ENCODE results near the gene PIEZO2. TPM values are rescaled to one million over a fixed set of nuclear protein-coding genes. Genes with fewer than 3 reads are reported as not detected.

The PIEZO2 gene
- total RNA-seq, 2 experiments from 2014 or later: not detected

DNA sequence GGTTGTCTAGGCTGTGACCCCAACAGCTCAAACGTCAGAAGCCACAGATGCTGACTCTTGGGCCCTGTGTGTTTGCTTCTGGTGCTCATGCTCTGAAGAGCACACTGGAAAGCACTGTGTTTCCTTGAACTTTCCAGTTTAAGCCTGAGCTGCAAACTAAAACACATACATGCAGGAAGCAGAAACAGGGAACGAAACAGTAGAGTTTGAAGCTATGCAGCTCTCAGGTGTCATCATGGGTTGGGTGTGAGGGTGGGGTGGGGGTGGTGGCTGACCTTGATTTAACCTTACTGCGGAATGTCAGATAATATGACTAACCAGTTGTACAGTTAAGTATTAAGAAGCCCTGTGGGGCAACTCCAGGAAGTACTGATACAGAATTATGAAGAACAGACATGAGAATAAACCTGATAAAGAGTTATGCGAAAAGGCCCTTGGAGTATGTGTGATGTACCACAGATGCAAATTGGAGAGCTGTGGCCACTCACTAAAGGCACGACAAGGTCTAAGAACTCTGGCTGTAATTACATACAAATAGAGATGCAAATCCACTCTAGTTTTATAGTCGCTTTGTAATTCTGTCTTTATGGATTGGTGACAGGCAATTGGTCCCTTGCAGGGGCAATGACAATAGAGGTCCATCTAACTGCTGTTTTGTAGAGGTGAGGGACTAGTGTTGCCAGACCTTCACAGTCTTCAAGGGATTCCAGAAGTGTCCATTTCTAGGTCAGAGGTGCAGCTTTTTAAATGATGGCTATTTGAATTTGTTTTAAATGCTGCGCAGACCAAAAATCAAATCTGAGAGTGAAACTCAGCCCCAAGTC, 350.4 kb downstream of the PIEZO2 start:
- no peaks in the 10 kb centered on the region for H3K9me3 Mint-ChIP-seq
- no peaks in the 10 kb centered on the region for H3K36me3 Mint-ChIP-seq (ENCODE audit: low read depth)
- CTCF ChIA-PET: interaction anchor here (0.7 to 1.4 kb wide), 2 partner anchors 11 to 22 kb away, joined by 3 read pairs; no protein-coding TSS in a partner anchor
- POLR2A ChIA-PET: no interaction called here
- H3K4me1 Mint-ChIP-seq: no peaks in the 10 kb centered on the region
- H3K27ac Mint-ChIP-seq: no peak overlapping the region
- DNase-seq: no peak
- H3K27me3 Mint-ChIP-seq: peaks cover 1% of the 10 kb centered on the region
- no peak overlapping the region for H3K4me3 Mint-ChIP-seq

DNA sequence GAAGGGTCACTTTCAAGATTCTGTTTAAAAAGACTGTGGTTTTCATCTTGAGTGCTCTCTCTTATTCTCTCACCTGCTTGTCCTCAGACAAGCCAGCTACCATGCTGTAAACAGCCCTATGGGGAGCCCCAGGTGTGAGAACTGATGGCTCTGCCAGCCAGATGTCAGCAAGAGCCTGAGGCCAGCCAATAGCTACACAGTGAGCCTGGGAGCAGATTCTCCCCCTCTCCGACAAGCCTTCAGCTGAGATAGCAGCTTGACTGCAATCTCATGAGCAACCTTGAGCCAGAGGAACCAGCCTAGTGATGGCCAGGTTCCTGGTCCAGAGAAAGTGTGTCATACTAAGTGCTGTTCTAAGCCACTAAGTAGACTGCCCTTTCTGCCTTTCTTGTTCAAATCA, 351.5 kb downstream of the PIEZO2 start:
- Mint-ChIP-seq H3K4me3 (no peak overlapping the region), H3K9me3 (no peaks in the 10 kb centered on the region), H3K27ac (no peak overlapping the region), H3K36me3 (ENCODE audit: low read depth) (no peaks in the 10 kb centered on the region), H3K4me1 (no peaks in the 10 kb centered on the region), H3K27me3 (peaks cover 1% of the 10 kb centered on the region)
- ChIA-PET CTCF (no interaction called here), POLR2A (no interaction called here)
- DNase-seq: no peak

DNA sequence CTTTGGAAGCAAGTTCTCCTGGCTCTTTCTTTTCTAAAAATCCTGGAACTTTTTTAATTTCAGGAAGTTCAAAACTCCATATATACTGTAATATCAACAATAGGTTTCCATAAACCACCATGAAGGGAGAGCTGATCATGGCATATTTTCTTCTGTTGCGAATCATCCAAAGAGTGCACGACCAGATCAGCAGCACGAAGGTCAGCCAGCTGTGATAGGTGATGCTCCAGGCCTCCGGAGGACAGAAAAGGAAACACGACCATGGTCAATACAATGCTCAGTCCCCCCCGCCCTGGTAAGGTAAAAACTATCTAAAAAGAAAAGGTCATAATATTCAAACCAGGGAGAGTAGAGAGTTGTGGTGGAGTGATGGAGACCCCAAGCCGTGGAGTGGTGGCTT, 354.6 kb downstream of the PIEZO2 start:
- Mint-ChIP-seq H3K4me1 (no peaks in the 10 kb centered on the region), H3K9me3 (no peaks in the 10 kb centered on the region), H3K27ac (no peak overlapping the region), H3K27me3 (peaks cover 11% of the 10 kb centered on the region), H3K4me3 (no peak overlapping the region), H3K36me3 (ENCODE audit: low read depth) (no peaks in the 10 kb centered on the region)
- ChIA-PET POLR2A (no interaction called here), CTCF (no interaction called here)
- no peak for DNase-seq

DNA sequence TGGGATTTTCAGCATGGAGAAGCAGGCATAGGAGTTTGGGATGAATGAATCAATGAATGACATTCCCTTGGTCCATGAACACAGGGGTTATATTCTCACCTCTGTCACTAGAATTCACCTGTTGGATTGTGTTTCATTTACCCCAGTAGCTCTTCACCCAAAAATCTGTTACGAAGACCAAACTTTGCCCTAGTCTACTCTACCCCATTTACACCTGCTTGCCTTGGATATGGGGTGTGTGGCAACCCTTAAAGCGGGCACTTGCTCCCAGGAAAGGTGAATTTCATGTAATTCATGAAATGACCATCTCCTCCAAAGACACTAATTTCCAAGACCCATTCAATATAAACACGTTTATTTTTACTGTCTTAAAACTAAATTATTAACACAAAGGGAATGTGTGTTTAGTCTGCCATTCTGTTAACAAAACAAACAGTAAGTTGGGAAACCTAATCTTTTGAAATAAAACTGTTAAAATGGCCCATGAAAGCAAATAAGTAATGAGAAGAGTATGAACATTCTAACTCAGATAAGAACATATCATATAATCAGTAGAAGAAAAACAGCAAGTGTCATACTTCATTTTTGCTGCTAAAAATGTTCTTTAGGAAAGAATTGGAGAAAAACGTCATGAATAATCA, 355.5 kb downstream of the PIEZO2 start:
- CTCF ChIA-PET: no interaction called here
- POLR2A ChIA-PET: no interaction called here
- Mint-ChIP-seq H3K27me3 (peaks cover 15% of the 10 kb centered on the region), H3K27ac (no peak overlapping the region), H3K4me3 (no peak overlapping the region), H3K4me1 (no peaks in the 10 kb centered on the region), H3K36me3 (ENCODE audit: low read depth) (no peaks in the 10 kb centered on the region), H3K9me3 (no peaks in the 10 kb centered on the region)
- no peak for DNase-seq

GRCh38 chr18:10792181-10792580, 357.2 kb downstream of the PIEZO2 start:
- Mint-ChIP-seq H3K27ac (no peak overlapping the region), H3K36me3 (ENCODE audit: low read depth) (no peaks in the 10 kb centered on the region), H3K9me3 (no peaks in the 10 kb centered on the region), H3K4me1 (peaks cover 4% of the 10 kb centered on the region), H3K4me3 (no peak overlapping the region), H3K27me3 (peaks cover 22% of the 10 kb centered on the region)
- CTCF ChIA-PET: no interaction called here
- POLR2A ChIA-PET: no interaction called here
- no peak for DNase-seq

GRCh38 chr18:10791169-10791831, 358.1 kb downstream of the PIEZO2 start:
- Mint-ChIP-seq H3K9me3 (no peaks in the 10 kb centered on the region), H3K27me3 (peaks cover 25% of the 10 kb centered on the region), H3K4me3 (no peak overlapping the region), H3K36me3 (ENCODE audit: low read depth) (no peaks in the 10 kb centered on the region), H3K27ac (no peak overlapping the region), H3K4me1 (peaks cover 5% of the 10 kb centered on the region)
- POLR2A ChIA-PET: no interaction called here
- no peak for DNase-seq
- CTCF ChIA-PET: no interaction called here

DNA sequence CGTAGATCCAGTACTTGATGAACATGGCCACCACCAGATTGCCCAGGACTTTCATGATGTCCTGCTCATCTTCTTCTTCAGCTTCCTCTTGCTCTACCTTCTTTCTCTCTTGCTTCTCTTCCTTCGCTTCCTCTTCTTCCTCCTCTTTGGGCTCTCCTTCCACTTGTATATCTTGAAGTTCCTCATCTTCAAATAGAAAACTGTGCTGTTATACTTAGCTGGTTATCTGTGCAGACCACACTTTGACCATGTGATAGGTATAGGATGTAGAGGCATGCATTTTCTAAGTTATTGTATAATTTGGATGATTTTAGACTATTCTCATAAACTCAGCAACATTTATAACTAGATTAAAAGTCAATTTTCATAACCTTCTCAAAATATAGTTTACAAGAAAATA, 360.2 kb downstream of the PIEZO2 start:
- no peak for DNase-seq
- peaks cover 44% of the 10 kb centered on the region for H3K27me3 Mint-ChIP-seq
- no peaks in the 10 kb centered on the region for H3K9me3 Mint-ChIP-seq
- no peak overlapping the region for H3K27ac Mint-ChIP-seq
- ChIA-PET POLR2A (no interaction called here), CTCF (no interaction called here)
- H3K4me3 Mint-ChIP-seq: no peak overlapping the region
- no peaks in the 10 kb centered on the region for H3K36me3 Mint-ChIP-seq (ENCODE audit: low read depth)
- H3K4me1 Mint-ChIP-seq: peaks cover 5% of the 10 kb centered on the region

GRCh38 chr18:10787293-10787901, 362.0 kb downstream of the PIEZO2 start:
- H3K9me3 Mint-ChIP-seq: no peaks in the 10 kb centered on the region
- H3K27ac Mint-ChIP-seq: no peak overlapping the region
- POLR2A ChIA-PET: no interaction called here
- H3K36me3 Mint-ChIP-seq (ENCODE audit: low read depth): no peaks in the 10 kb centered on the region
- peaks cover 5% of the 10 kb centered on the region for H3K4me1 Mint-ChIP-seq
- DNase-seq: peak; percentile 89
- H3K27me3 Mint-ChIP-seq: peaks cover 54% of the 10 kb centered on the region
- no peak overlapping the region for H3K4me3 Mint-ChIP-seq
- CTCF ChIA-PET: interaction anchor here (0.8 to 1.4 kb wide), 8 partner anchors 10 to 420 kb away, joined by 3 to 6 read pairs (median 4); no protein-coding TSS in a partner anchor

DNA sequence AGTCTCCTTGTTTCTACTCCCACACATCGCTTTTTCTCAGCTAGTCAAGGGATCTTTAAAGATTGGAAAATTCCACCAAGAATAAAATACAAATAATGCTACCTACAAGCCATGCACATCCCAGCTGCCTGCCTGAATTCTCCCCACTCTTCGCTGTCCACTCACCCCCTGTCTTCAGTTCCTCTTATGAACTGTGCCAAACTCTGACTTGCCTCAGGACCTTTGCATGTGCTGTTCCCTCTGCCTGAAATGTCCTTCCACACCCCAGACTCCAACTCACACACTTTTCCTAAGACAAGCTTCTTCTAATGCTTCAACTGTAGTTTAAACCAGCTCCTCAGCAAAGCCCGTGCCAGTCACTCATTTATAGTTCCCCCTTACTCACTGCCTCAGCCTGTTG, 363.6 kb downstream of the PIEZO2 start:
- H3K9me3 Mint-ChIP-seq: no peaks in the 10 kb centered on the region
- peaks cover 45% of the 10 kb centered on the region for H3K27me3 Mint-ChIP-seq
- CTCF ChIA-PET: interaction anchor here (0.7 to 1.1 kb wide), 2 partner anchors 70 to 446 kb away, joined by 3 read pairs; no protein-coding TSS in a partner anchor
- H3K4me1 Mint-ChIP-seq: peaks cover 5% of the 10 kb centered on the region
- no peak for DNase-seq
- H3K27ac Mint-ChIP-seq: no peak overlapping the region
- no peaks in the 10 kb centered on the region for H3K36me3 Mint-ChIP-seq (ENCODE audit: low read depth)
- POLR2A ChIA-PET: no interaction called here
- no peak overlapping the region for H3K4me3 Mint-ChIP-seq

- Mint-ChIP-seq H3K27me3 (peaks cover 45% of the 10 kb centered on the region), H3K27ac (no peak overlapping the region), H3K36me3 (ENCODE audit: low read depth) (no peaks in the 10 kb centered on the region), H3K4me1 (peaks cover 5% of the 10 kb centered on the region), H3K9me3 (no peaks in the 10 kb centered on the region), H3K4me3 (no peak overlapping the region)
- CTCF ChIA-PET: no interaction called here
- POLR2A ChIA-PET: no interaction called here
- no peak for DNase-seq
Observed at GRCh38 chr18:10784596-10785202, 364.7 kb downstream of the PIEZO2 start.

DNA sequence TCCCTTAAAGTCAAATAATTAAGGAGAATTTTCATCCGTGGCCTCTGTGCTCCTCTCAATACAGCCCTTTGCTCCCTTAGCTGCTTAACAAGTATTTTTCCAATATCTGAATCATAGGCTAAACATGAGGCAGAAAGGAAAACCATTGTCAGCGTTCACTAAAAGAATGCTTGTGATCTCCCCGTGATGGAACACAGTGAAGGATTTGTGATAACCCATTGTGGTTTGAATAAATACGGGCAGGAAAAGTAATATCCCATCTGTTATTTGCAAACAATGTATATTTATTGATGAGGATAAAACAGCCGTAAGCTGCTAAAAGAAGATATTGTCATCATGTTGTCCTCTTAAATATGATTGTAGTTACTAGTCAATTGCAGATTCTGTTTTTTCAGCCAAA, 365.4 kb downstream of the PIEZO2 start:
- H3K27ac Mint-ChIP-seq: no peak overlapping the region
- no peaks in the 10 kb centered on the region for H3K36me3 Mint-ChIP-seq (ENCODE audit: low read depth)
- POLR2A ChIA-PET: no interaction called here
- peaks cover 5% of the 10 kb centered on the region for H3K4me1 Mint-ChIP-seq
- H3K9me3 Mint-ChIP-seq: no peaks in the 10 kb centered on the region
- DNase-seq: no peak
- peaks cover 45% of the 10 kb centered on the region for H3K27me3 Mint-ChIP-seq
- CTCF ChIA-PET: no interaction called here
- no peak overlapping the region for H3K4me3 Mint-ChIP-seq

DNA sequence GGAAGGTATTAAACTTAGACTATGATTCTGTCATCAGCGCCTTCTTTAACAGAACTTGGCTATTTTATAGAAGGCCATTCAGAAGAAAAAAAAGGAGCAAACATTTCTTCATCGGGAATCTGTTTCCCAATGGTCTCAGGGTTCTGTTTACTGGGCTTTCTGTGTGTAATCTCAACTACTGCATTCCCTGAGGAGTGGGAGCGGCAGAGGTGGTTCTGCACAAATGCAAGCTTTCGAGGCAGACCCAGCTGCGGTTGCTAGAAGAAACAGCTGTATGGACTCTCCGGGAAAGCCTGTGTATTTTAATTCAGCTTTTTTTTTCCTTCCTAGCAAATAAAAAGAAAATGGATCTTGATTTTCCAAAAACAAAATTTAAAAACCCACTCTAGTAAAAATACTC, 372.9 kb downstream of the PIEZO2 start:
- Mint-ChIP-seq H3K27me3 (peaks cover 26% of the 10 kb centered on the region), H3K36me3 (ENCODE audit: low read depth) (no peaks in the 10 kb centered on the region), H3K27ac (no peak overlapping the region), H3K9me3 (no peaks in the 10 kb centered on the region), H3K4me1 (peaks cover 2% of the 10 kb centered on the region), H3K4me3 (no peak overlapping the region)
- ChIA-PET POLR2A (no interaction called here), CTCF (no interaction called here)
- no peak for DNase-seq

GRCh38 chr18:10775026-10775425, 374.3 kb downstream of the PIEZO2 start:
- H3K27me3 Mint-ChIP-seq: peaks cover 26% of the 10 kb centered on the region
- POLR2A ChIA-PET: no interaction called here
- CTCF ChIA-PET: no interaction called here

More at GRCh38 chr18:10775026-10775425, 374.3 kb downstream of the PIEZO2 start:
- Mint-ChIP-seq H3K36me3 (ENCODE audit: low read depth) (no peaks in the 10 kb centered on the region), H3K4me3 (no peak overlapping the region), H3K9me3 (no peaks in the 10 kb centered on the region), H3K4me1 (peaks cover 2% of the 10 kb centered on the region), H3K27ac (no peak overlapping the region)
- no peak for DNase-seq

All from activated CD4-positive, alpha-beta memory T cell treated with anti-CD3 and anti-CD28 coated beads, Interleukin-2, amount 10 ng/mL, durations not matched to agents 7 days and 5 days (primary cell).